HG03159 (cell line): ENCODE results near the gene M6PR.

ENCODE experiments used
- ATAC-seq: cut with Tn5 transposase; IDR thresholded peaks from one replicate; pipeline ENCODE4 v1.9.1; 2021; ENCODE audit warnings: mild to moderate bottlenecking, moderate library complexity; ENCODE audit not compliant: unreplicated experiment

M6PR gene

DNA sequence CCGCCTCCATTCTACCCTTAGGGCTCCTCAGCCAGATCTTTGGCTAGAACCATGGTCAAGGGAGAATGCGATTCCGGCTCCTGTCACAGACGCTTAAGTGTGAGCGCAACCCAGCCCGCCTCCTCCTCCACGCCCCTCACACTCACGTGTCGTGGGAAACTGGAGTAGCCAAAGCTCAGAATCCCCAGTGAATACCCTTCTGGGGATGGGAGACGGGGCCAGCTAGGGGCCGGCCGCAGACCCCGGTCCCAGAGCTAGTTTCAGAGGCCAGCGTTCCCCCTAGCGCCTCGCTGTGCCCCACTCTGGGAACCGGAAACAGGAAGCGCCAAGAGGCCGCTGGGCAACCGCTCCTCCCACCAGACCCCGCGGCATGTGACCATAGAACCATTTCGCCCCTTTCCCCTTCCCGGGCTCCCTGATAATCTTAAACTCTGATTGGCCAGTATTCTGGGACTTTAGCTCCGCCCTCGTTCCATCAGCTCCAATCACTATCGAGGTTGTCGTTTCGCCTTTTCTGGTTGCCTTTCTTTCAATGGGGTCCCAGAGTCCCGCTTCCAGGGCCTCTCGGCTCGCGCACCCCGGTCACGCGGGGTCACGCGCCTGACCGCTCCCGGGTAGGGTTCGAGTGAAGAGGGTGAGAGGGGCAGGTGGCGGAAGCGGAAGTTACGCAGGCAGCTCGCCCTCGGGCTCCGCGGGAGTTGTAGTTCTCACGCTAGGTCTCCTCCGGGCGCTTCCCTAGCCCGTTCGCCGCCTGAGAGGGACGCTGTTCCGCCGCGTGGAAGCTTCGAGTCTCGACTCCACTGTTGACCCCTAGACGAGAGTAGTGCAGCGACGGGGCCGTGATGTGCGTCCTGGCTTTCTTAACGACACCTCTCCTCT, at the start of gene M6PR:
Gene M6PR, minus strand, starts transcription at position 304 of the 879 bp plus-strand sequence. CDS start 3,241 bp downstream, outside the sequence.
- ATAC-seq, result peak; percentile 85

DNA sequence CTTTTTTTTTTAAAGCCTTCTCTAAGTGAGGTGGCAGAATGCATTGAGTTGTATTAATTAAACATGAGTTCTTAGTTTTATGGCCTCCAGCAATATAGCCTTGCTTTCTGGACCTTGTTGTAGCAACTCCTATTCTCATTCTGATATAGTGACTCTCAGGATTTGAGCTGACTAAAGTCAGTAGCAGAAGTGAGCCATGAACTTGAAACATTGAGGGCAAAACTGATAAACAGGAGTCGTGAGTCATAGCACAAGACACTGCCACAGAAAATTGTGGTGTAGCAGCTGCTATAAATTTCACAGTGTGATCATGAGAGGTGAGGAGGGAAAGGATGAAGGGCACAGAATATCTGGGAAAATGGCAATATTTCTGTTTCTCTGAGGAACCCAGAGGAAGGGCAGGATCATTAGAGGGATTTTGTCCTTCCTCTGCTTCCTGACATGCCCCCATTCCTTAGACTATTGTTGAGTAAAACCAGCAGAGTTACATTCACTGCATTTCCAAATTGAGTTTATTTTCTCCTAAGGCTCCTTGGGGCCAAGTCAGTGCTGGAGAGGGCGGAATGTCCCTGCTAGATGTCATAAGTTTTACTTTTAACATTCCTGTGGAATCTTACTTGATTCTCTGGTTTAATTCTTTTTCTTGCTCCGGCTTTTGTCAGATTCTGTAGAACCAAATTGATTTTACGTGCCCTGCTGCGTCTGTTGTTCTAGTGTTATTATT, 47.4 kb upstream of the M6PR start:
- peak; percentile 93 for ATAC-seq

DNA sequence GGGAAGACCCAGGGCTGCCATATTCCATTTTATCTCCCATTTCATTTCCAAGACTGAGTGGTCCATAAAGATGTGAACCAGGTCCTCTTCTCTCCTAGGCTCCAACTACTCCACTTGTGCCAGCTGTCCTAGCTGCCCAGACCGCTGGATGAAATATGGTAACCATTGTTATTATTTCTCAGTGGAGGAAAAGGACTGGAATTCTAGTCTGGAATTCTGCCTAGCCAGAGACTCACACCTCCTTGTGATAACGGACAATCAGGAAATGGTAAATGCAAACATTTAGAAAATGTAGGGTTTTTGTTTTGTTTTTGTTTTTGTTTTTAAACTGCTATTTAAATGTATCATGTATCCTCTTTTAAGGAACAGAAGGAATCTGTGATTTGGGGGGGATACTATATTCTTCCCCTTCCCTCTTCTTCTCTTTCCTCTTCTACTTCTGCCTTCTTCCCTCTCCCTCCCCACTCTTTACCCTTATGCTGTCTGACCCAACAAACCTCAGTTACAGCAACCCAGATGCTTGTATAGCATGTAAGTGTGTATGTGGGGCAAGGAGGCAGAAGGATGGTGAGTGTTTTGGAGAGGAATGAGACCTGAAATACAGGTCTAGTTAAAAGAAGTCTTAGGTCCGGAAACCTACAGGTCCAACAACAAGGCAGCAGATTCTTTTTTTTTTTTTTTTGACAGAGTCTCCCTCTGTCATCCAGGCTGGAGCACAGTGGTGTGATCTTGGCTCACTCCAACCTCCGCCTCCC, 45.8 kb upstream of the M6PR start:
- no peak for ATAC-seq

DNA sequence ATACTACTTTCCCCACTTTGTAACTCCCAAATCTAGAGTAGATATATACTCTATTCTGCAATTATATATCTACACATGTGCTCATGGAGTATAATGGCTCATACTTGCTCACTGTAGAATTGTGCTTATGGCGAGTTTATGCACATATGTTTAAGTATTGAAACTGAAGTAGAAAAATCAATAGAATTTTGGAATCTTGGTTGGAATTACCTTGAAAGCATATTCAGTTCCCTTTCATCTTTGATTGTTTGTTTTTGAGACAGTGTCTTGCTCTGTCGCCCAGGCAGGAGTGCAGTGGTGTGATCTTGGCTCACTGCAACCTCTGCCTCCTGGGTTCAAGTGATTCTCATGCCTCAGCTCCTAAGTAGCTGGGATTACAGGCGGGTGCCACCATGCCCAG, 44.4 kb upstream of the M6PR start:
- ATAC-seq, result no peak

DNA sequence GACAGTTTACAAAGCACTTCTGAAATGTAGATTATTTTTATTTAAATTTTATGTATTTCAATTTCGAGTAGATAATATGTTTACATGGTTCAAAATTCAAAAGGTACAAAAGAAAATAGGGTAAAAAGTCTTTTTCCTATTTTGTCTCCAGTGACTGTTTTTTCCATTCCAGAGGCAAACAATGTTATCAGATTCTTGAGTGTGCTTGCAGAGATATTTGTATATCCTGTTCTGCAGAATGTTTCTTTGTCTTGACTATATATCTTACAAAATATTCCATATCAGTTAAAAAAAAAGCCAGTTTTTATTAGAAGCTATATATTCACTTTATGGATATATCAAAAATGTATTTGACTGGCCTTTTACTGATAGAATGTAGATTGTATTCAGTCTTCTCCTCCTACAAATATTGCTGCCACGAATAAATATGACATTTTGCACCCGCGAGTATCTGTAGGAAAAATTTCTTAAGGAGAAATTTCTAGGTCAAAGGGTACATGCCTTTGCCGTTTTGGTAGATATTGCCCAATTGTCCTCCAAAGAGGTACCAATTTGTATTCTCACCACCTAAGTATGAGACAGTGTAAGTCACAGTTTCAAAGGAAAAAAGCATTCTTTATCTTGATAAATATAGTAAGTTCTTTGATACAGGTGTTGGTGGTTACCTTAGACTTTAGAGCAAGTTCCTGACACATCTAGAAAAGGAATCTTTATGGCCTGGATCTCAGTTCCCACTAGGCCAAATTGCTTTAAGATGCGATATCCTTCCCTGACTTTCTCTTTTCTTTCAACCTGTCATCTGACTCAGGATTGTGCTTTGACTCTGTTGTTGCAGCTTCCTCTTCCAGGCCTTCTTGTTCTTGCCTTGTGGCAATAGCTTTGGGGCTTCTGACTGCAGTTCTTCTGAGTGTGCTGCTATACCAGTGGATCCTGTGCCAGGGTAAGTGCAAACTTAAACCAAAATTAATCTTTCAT, 42.2 kb upstream of the M6PR start:
- ATAC-seq, result no peak

DNA sequence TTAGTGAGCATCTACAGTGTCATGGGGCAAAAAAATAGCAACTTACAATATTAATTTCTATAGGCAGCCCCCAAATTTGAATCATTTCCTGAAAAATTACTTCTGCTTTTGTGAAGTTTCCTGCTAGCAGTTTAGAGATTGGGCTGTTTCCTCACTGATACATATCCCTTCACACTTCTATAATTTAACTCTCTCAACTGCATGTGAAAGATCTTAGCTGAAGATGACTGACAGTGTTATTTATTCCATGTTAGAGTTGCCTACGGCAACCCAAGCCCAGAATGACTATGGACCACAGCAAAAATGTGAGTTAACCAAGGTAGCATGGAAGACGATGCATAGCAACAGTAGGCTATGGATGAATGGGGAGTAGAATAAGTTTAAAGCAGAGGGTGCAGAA, 40.0 kb upstream of the M6PR start, which contains the start of gene KLRG1:
Gene KLRG1, plus strand, starts transcription at position 134 of the 400 bp plus-strand sequence. Its CDS starts 90 bp downstream, at position 224.
- ATAC-seq, result no peak

DNA sequence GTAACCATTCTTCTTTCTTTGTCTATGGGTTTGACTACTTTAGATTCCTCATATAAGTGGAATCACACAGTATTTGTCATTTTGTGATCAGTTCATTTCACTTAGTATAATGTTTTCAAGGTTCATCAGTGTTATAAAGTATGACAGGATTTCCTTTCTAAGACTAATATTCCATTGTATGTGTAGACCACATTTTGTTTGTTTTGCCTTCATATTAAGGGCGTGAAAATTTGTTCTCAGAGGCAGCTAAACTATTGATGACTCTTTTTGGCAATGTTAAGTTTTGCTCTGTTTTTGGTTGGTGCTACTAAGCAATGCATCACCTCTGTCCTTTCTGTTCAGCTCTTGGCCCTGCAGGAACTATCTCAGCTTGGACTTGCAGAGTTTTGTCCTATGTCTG, 38.2 kb upstream of the M6PR start:
- no peak for ATAC-seq

DNA sequence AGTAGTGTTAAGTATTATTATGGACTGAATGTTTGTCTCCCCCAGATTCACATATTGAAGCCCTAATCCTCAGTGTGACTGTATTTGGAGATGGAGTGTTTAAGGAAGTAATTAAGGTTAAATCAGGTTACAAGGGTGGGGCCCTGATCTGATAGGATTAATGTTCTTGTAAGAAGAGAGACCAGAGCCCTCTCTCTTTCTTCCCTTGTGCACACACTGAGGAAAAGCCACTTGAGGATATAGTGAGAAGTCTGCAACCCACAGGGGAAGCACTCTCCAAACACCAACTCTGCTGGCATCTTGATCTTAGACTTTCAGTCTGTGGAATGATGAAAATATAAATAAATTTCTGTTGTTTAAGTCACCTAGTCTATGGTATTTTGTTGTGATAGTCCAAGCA, 37.7 kb upstream of the M6PR start:
- no peak for ATAC-seq

DNA sequence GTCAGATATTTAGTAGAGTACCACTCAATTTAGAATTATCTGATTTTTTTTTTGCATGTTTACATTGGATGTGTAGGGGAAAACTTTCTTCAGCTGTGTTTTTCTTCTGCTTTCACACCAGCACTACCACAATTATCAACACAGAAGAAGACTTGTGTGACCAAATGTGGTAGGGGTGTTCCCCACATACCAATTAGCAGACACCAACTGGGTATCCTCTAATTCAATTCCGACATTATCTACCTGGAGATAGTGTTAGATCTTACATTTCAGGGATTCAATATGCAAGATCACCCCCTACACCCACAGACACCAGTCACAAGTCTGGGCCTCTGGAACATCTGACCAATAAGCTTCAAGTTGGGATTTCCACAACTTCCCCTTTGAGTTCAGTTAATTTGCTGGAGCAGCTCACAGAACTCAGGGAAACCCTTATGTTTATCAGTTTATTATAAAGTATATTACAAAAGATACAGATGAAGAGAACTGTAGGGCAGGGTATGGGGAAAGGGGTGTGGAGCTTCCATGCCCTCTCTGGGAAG, 35.8 kb upstream of the M6PR start:
- ATAC-seq, result no peak

DNA sequence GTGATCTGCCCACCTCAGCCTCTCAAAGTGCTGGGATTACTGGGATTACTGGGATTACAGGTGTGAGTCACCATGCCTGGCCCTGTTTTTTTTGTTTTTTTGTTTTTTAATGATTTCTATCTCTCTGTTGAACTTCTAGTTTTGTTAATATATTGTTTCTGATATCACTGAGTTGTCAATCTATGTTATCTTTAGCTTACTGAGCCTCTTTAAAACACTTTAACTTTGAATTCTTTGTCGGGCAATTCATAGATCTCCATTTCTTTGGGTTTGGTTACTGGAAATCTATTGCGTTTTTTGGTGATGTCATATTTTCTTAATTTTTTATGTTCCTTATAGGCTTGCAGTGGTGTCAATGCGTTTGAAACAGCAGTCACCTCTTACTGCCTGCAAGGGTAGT, 30.7 kb upstream of the M6PR start:
- ATAC-seq, result no peak

DNA sequence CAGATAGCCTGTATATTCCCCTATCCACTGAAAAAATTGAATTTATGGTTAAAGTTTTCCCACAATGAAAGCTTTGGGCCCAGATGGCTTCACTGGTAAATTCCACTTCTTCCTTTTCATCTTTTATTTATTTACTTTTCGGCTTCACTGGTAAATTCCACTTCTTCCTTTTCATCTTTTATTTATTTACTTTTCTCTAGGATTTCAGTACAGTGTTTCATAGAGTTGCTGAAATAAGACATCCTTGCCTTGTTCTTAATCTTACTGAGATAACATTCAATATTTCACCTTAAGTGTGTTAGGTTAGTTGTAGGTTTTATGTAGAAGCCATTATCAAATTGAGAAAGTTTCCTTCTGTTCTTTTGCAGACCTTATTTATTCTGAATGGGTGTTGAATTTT, 21.0 kb upstream of the M6PR start:
- no peak for ATAC-seq

DNA sequence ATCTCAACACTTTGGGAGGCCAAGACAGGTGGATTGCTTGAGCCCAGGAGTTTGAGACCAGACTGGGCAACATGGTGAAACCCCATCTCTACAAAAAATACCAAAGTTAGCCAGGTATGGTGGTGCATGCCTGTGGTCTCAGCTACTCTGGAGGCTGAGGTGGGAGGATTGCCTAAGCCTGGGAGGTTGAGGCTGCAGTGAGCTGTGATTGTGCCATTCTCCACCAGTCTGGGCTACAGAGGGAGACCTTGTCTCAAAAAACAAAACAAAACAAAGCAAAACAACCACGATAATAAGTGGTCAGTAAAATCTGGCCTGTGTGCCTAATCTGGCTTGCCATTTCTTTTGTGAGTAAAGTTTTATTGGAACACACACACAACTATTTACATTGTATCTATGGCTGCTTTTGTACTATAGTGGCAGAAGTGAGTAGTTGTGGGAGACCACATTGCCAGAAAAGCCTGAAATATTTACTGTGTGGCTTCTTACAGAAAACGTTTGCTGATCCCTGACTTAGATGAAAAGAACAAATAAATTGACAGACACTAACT, 20.5 kb upstream of the M6PR start:
- ATAC-seq, result no peak

DNA sequence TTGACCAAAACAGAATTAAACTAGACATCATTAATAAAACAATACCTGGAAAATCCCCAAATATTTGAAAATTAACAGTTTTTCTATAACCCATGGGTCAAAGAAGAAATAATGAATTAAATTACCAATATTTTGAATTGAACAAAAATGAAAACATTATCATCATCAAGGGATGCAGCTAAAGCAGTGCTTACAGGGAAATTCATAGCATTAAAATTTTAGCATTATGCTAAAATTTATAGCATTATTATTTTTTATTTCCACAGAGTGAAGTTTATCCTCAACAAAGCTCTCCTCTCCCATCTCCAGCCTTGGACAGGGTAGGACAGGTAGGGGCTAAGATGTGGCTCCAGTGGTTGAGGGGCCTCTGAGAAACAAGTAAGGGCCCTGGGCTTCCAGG, 19.3 kb upstream of the M6PR start:
- ATAC-seq, result no peak

DNA sequence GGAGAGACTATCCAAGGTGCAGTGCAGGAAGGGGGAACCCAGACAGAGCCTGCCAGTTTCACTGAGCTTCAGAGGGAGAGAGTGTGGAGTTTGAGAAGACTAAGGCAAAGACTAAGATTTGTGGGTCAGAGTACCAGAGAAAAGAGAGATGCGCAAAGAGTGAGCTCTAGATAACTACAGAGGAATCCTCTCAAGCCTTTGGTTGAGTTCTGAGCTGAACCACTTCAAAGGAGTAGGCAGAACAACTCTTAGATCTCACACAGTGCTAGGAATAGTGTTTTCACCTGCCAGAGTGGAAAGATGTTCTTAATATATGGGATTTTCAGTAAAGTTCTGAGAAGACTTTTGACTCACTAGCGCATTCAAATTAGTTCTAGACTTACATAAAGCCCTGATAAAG, 10.7 kb upstream of the M6PR start:
- no peak for ATAC-seq

DNA sequence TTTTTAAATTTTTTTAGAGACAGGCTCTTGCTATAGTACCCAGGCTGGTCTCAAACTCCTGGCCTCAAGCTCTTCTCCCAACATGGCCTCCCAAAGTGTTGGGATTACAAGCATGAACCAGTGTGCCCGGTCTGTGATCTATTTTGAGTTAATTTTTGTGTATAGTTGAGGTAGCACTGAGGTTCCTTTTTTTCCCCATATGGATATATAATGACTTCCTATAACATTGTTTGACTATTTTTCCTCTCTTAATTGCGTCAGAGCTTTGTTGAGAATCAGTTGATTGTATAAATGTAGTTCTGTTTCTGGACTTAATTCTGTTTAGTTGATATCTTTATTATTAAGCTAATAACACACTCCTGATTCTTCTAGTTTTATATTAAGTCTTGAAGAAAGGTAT, 8.6 kb upstream of the M6PR start:
- no peak for ATAC-seq

DNA sequence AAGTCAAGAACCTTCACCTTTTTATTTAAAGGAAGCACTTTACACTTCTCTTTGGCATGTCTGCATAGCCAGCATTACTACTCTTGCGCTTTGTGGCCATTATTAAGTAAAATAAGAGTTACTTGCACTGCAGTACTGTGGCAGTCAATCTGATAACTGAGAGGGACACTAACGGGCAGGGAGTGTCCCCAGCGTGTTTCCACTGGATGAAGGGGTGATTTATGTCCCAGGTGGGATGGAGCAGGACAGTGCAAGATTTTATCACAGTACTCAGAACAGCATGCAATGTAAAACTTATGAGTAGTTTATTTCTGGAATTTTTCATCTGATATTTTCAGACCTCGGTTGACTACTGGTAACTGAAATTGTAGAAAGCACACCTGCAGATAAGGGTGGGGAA, 8.1 kb upstream of the M6PR start:
- ATAC-seq, result no peak

DNA sequence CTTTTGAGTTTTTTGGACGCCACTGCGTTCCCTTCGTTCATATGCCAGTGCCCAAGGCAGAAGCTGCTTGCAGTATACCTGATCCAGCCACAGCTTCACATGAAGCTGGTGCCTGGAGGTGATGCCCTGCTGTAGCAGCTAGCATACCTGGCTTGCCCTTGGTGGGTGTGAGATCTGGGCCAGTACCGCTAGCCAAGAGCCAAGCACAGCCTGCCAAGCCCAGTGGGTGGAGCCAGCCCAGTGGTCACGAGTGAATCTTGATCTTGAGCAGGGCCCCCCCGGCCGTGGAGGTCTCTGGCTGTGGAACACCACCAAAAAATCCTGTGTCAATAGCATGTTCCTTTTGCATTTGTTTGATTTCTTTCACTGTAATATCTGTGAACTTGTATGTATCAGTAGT, 7.3 kb upstream of the M6PR start:
- ATAC-seq, result no peak

DNA sequence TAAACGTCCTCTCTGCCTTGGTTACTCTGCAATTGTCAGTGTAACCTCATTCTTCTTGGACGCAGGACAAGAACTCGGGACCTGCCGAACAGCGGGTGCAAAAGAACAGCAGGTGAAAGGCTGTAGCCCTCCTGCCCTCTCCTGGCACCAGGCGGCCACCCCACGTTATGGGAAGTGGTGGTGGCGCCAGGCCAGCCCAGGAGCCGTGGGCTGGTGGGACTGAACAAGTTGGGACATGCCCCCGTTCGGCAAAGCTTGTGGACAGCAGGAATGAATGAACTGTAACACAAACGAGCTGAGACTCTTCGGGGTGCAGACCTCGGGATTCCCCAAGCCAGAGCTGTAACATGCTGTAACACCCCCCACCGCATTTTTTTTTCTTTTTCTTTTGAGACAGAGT, 6.6 kb upstream of the M6PR start:
- ATAC-seq, result no peak

DNA sequence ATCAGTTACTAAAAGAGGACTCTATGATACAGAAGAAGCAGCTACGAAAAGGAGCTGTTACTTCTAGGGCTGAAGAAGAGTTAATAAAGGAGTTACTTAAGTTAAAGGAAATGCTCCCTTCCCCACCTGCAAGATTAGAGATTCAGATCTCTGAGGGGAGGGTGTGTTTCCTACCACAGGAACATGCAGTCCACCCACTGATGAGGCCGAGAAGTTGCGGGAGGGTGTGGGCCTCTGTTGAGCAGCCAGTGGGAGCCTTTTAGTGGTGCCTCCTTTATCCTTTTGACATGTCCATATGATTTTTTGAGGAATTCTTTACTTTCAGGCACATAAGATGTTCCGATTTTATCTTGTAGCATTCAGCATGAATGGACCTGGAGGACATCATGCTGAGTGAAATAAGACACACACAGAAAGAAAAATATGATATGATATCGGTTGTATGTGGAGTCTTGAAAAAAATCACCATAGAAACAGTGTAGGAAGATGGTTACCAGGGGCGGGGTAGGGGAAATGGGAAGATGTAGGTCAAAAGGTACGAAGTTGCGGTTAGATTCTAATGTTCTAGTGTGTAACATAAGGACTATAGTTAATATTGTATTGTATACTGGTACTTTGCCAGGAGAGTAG, 4.4 kb upstream of the M6PR start:
- no peak for ATAC-seq
